GM19193 (cell line): Measurements from ENCODE around the gene ADGRG7.

Experiments
- POLR2A ChIP-seq: IDR thresholded peaks from 4 replicates; pipeline ENCODE4 v1.6.1; 2011; ENCODE audit not compliant: insufficient read depth, insufficient read length; ENCODE audit errors: extremely low read depth

The ADGRG7 gene

DNA sequence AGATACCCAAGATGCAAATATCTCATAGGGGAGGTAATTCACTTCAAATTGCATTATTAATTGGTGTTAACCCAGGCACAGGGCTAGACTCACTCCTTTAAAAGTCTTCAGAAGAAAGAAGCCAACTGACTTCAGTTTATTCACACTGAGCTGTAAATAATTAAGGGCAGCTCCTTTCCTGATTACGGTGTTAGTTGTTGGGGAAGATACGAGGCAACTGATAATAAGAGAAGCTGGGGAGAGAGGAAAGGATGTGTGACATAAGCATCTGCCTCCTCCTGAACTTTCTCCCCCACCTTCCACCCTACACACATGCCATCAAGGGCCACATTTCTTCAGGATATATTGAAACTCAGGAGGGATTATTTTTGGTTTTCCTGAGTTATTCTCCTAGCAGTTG, 47.5 kb downstream of the ADGRG7 start:
- TF ChIP-seq POLR2A, result no peak

DNA sequence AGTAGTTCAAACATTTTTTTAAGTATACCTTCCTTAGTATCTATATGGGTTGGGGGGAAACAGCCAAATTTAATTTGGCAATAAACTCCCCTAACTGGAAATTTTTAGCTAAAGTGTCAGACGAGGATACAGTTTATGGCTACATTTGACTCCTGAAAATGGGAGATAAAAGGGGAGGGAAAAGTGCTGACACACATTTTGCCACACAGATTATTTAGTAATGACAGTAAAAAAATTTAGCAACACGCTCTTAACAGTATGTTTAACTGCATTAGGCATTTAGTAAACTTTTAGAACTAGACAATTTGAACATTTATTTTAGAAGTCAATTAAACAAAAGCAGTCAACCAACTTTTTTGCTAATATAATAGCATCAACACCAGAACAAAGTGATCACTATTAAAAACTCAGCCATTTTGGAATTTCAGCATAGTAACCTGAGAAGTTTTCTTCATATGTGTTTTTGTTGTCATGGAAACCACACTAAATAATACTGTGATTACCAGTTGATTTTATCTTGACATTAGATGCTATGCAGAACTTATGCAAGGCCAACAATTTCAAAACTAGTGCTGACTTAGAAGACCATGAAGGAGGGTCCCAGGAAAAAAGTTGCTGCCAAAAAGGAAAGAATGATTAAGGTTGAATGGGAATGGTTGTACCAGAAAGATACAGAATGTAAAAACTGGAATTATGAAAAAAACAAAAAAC, 52.9 kb downstream of the ADGRG7 start:
- TF ChIP-seq POLR2A, result no peak

DNA sequence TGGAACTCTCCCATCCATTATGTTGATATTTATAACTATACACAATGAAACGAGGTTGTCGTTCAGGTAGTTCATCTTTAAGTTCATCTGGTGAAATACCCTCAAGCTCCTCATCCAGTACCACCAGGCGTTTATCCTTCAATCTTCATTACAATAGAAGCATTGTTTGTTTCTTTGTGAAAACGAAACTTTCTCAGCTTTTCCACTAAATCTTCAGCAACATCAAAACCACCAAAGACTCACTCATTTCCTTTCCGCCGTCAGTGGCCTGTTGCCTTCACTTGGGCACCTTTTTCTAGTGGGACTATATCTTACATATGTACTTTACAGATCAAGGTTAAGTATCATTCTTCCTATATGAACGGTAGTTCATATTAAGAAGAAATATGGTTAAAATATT, 55.8 kb downstream of the ADGRG7 start:
- no peak for TF ChIP-seq POLR2A

DNA sequence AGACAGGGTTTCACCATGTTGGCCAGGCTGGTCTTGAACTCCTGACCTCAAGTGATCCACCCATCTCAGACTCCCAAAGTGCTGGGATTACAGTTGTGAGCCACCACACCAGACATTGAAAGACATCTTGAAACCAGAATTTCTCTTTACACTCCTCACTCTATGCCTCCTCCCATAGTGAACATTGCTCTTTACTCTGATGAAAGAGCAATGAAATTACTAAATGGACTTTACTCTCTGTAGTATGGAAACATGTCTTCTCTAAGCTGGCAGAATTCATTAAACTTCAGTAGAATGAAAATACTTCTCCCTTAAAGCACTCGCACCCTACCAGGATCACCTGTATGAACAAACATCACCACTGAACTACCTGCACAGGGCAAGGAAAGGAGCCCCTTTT, 72.1 kb downstream of the ADGRG7 start:
- TF ChIP-seq POLR2A, result no peak

DNA sequence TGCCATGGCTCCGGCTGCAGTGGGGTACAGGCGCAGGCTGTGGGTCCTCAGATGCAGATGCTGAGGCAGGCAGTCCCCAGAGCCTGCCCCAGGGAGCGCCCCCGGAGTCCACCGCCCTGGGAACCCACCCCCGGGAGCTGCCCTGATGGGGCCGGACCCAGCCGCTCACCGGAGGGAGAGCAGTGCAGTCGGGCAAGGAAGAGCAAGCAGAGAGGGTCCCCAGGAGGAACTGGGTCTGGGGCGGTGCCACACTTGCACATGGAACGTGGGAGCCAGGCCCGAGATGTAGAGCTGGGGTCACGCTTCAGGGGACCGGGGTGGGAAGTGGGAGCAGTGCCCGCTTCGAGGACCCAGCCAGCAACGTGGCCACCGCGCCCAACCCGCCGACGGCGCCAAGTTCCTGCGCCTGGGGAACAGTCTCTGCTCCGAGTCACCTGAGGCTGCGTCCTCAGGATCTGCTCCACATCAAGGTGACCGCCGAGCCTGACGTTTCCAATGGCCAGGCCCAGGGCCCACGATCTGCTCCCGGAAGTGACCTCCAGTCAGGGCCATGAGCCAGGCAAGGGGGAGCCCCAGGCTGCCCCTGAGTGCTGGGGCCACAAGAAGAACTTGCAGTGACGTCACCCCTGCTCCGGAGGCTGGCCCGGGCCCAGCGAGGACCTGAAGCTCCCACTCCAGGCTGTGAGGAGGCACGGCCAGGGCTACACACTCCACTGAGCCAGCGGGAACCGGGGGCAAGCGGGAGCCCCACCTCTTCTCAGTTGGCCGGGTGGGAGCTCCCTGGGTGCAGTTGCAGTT, 72.9 kb downstream of the ADGRG7 start:
- TF ChIP-seq POLR2A, result no peak

DNA sequence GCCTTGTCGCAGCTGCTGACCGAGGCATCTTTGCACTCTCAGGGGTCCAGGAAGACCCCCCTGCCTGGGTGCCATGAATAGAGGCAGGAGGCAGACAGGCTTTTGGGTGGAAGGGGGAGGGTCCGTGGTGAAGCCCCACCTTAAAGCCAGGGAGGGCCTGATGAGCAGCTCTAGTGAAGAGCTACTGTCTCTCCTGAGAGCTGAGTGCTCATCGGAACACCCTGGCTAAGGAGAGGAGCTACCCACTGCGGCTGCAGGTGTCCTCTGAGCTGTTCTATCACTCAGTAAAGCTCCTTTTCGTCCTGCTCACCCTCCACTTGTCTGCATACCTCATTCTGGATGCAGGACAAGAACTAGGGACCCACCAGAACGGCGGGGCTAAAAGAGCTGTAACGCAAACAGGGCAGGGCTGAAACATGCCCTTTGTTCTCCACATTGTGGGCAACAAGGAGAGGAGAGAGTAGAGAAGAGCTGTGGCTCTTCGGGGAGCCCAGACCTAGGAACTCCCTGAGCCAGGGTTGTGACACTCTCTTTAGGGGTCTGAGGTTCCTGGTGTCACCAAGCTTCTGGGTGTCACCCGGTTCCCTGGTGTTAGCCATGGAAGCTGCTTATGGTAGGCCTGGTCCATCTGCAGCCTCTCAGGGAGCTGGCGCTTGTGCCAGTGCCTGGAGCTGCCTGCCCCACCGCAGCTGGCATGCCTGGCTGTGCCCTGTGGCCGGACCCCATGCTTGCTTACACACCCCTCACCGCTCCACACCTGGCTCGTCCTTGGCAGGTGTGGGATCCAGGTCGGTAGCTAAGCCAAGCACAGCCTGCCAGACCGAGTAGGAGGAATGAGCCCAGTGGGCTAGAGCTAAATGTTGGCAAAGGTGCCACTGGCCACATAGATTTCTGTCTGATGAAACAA, 73.7 kb downstream of the ADGRG7 start:
- TF ChIP-seq POLR2A, result no peak

DNA sequence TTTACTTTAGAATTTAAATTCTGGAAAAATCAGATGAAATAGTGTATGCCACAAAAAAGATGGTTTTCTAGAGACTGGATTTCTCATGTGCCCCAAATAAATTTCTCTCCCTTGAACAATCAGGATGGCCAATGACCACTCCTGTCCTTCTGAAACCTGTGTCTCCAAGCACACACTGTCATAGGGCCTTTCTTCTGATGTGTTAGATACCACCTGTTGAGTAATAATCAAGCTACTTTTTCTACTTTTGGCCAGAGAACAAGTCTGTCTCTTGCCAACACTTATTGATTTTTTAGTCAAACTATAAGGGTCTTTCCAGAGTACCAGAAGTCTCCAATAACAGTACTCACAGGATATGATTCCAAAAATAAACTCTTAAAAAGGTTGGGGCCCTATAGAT, 83.8 kb downstream of the ADGRG7 start:
- TF ChIP-seq POLR2A, result no peak

DNA sequence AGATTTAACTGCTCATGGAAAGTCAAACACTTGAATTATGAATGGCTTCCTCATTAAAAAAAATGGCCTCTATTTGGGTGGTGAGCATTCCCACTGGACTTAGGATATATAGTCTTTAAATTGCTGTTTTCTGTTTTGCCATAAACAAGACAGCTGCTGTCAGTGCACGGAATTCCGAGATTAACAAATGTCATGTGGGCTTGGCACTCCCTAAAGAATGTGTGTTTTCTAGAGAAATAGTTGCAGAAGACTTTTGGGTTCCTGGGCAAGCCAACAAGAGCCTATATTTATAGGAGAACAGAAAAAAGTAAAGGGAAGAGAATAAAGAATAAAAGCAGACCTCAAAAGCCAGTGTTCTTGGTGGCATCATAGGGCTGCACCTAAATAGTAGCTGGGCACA, 86.3 kb downstream of the ADGRG7 start:
- TF ChIP-seq POLR2A, result no peak

DNA sequence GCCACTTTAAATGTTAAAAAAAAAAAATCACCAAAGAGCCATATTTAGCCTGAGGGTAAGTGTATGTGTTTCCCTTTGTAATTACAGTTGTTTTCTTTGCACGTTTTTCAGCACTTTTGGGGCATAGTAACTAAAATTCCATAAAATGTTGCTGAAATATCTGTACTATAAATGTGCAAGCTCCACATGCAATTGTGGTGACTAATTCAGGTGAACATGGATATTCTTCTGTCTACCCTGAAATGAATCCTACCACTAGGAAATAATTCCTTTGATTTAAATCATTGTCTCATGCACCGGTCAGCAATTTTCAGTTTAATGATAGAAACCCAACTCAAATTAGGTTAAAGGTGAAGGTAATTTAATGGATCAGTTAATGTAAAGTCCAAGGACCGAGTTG, 86.8 kb downstream of the ADGRG7 start:
- no peak for TF ChIP-seq POLR2A

DNA sequence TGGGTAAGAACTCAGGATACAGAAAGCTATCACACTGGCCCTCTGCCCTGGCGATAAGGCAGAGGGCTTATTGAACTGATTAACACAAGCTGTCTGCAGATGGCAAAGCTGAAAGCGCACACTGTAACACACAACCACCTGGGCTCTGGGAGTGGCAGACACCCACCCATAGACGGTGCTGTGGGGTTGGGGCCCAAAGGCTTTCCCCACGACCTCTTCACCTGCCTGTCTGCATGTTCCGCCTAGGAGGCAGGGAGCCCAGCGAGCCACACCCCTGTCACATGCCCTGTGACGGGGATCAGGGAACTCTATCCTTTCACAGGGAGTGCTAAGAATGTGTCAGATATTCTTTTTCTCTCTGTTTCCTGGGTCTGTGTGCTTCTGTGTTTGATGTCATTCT, 87.8 kb downstream of the ADGRG7 start:
- TF ChIP-seq POLR2A, result no peak

DNA sequence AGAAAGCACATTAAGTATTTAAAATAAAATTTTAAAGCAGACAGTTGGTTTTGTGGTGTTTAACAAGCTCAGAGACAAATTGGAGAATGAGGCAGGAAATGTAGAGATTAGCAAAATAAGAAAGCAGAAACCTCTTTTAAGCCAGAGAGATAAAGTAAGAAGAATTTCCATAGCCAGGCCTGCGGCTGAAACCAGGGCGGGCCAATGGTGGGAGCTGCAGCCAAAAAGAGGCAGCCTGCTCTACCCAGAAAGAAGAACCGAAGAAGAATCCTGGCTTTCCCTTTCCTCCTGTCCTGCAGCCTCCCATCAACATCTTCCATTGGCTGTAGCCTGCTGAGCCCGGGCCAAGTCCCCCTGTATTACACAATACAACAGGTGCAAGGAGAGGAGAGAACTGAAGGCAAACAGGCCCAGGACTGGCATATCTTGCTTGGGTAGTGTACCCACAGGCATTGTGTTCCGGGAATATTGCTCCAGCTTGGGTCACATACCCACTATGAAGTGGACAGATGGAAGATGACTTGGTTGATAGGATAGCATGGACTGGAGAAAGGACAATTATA, 88.4 kb downstream of the ADGRG7 start:
- TF ChIP-seq POLR2A, result no peak

DNA sequence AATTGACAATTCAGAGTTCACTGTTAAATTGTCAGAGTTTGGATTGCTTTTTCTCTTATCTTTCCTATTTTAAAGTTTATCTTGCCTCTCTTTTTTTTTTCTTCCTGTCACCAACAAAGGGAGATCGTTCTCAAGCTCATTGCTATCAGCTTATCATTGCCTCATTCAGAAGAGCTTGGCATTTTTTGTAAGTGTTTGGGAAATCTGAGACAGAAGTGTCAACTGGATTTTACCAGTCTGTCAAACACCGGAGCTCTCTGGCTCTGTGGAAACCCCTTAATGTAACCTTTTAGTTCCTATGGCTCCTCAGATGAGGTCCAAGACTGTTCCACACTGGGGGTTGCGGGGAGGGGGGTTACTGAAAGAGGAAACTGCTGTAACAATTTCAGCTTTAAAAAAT, 89.3 kb downstream of the ADGRG7 start:
- TF ChIP-seq POLR2A, result no peak

DNA sequence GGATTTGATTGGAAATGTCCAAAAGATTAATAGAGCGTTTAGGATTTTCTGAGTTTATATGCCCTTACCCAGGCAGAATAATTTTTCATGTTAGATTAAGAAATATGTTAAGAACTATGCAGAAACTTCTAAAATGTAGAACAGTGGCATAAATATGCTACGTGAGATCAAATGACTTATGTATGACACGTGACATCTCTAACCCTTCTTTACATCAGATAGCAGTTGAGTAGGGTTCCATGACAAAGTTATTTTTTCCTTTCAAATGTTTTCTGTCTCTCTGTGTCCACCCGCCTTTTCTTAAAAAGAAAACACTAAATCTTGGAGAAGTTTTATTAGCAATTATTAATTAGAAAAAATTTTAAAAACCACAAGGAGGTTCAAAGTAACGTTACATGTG, 91.3 kb downstream of the ADGRG7 start:
- TF ChIP-seq POLR2A, result no peak

DNA sequence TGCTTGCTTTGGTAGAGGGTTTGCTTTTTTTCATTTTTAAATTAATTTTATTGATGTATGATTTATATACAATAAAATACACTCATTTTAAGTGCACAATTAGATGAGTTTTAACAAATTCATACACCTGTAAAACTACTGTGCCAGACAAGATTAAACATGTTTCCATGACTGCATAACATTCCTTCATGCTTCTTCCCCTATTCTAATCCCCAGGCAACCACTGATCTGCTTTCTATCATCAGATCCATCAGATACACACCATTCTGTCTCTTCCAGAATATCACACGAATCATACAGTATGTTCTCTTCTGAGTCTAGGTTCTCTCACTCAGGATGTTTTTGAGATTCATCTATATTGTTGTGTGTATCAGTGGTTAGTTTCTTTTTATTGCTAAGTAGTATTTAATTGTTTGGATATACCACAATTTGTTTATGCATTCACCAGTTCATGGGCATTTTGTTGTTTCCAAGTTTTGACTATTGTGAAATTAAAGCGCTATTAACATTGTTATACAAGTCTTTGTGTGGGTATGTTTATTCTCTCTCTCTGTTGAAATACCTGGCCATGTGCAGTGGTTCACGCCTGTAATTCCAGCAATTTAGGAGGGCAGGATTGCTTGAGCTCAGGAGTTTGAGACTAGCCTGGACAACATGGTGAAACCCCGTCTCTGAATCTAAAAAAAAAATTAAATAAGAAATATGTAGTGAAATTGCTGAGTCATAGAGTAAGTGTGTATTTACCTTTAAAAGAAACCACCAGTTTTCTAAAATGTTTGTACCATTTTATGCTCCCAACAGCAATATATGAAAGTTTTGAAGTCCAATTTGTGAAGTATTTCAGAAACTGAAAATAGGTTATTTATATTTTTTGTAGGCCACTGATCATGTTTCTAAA, 92.9 kb downstream of the ADGRG7 start:
- TF ChIP-seq POLR2A, result no peak
